GM18526 (cell line): Measurements from ENCODE around the gene HBS1L.

Experiments used
- POLR2A ChIP-seq: IDR thresholded peaks from 3 replicates; pipeline ENCODE4 v1.6.1; 2011; ENCODE audit not compliant: insufficient read length; ENCODE audit errors: extremely low read depth

Gene HBS1L

GRCh38 chr6:134959603-134960002 lies 95.0 kb downstream of the HBS1L start:
- no peak for TF ChIP-seq POLR2A

GRCh38 chr6:134956676-134957075 lies 97.9 kb downstream of the HBS1L start:
- no peak for TF ChIP-seq POLR2A

- no peak for TF ChIP-seq POLR2A
Measured at GRCh38 chr6:134956032-134956431, 98.6 kb downstream of the HBS1L start.

GRCh38 chr6:134954272-134955000 lies 100.2 kb downstream of the HBS1L start:
- TF ChIP-seq POLR2A = no peak

- TF ChIP-seq POLR2A = no peak
Measured at GRCh38 chr6:134951494-134952263, 102.9 kb downstream of the HBS1L start.

- no peak for TF ChIP-seq POLR2A
Measured at GRCh38 chr6:134950482-134950881, 104.1 kb downstream of the HBS1L start.

GRCh38 chr6:134949927-134950326 lies 104.7 kb downstream of the HBS1L start, which contains the start of gene ALDH8A1:
TSS of gene ALDH8A1 (minus strand) at chr6:134950101. CDS start at chr6:134950053, 48 bp downstream.
- TF ChIP-seq POLR2A = no peak

- no peak for TF ChIP-seq POLR2A
Measured at GRCh38 chr6:134948691-134949090, 105.9 kb downstream of the HBS1L start.

- no peak for TF ChIP-seq POLR2A
Measured at GRCh38 chr6:134948142-134948541, 106.5 kb downstream of the HBS1L start.

- no peak for TF ChIP-seq POLR2A
Measured at GRCh38 chr6:134945045-134945444, 109.6 kb downstream of the HBS1L start.

GRCh38 chr6:134943522-134944111 lies 111.0 kb downstream of the HBS1L start:
- no peak for TF ChIP-seq POLR2A

- TF ChIP-seq POLR2A = no peak
Measured at GRCh38 chr6:134938896-134939295, 115.7 kb downstream of the HBS1L start.

- no peak for TF ChIP-seq POLR2A
Measured at GRCh38 chr6:134937426-134937825, 117.2 kb downstream of the HBS1L start.

- no peak for TF ChIP-seq POLR2A
Measured at GRCh38 chr6:134936931-134937330, 117.7 kb downstream of the HBS1L start.

GRCh38 chr6:134936476-134936875 lies 118.1 kb downstream of the HBS1L start:
- TF ChIP-seq POLR2A = no peak
